ENCODE measurements around the gene GPS1.

DNA sequence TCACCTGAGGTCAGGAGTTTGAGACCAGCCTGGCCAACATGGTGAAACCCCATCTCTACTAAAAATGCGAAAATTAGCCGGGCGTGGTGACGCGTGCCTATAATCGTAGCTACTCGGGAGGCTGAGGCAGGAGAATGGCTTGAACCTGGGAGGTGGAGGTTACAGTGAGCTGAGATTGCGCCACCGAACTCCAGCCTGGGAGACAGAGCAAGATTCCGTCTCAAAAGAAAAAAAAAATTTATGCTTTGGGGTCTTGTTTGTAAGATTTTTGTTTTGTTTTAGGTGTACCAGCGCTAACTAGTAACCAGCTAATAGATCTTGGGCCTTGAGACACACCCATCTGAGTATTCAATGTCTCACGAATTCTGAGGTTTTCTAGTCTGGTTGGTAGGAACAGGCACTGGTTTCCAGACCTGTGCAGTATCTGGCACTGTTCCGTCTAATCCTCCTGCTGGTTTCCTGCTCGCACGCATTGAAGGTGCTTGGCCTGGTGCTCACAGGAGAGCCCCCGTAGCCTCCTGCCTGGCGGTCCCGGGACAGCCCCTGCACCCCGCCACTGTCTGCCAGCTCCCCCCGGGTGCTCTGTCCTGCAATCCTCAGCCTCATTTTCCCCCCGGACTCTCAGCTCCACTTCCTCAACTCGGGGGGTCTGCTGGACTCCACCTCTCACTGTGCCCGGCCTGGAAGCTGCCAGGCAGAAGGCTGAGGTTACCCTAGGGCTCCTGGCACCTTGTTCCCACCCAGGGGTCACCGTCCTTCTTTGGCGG lies 24.5 kb downstream of the GPS1 start:
- TF ChIP-seq CTCF (IDR thresholded peaks at IDR 0.05) = no peak
- no peak for TF ChIP-seq POLR2A (IDR thresholded peaks at IDR 0.05)

Measured in uterus (tissue), 2 donors.